ENCODE data around the gene CATSPERE. TPM values are rescaled to one million over a fixed set of nuclear protein-coding genes. Genes with fewer than 3 reads are reported as not detected.

Gene CATSPERE
- total RNA-seq, 1 donor: 1.1 TPM

DNA sequence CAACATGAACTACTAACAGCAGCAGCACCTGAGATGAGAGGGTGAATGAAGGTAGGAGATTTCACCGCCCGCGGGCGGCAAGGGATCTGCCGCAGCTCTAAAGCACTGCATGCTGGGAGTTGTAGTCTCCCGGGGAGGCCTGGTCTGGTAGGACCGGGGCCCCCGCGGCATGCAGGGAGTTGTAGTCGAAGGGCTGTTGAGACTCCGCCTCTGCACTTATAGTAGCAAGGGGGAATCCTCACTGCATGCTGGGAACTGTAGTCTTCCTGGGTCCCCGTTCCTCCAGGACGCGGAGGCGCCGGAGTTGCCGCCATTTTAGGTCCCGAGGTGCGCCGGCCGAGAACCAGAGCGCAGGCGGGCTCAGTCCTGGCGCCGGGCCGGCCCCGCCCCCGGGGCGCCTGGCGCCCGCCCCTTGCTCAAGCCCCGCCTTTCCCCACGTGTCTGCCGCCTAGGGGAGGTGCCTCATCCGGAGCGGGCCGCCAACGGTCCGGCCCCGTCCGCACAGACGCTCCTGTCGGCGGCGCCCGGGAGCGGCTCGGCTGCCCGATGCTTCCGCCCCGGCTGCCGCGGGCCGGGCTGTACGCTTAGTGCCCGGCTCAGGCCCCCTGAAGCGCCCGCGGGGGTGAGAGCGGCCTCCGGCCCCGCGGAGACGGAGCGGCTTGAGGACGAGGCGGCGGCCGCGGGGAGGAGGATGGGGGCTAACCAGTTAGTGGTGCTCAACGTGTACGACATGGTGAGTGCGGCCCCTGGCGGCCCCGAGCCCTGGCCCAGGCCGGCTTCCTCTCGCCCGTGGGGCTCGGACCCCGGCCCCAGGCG, 191.8 kb downstream of the CATSPERE start, which contains the start of gene DESI2:
TSS of gene DESI2 (plus strand) at position 504 of the 816 bp plus-strand sequence. CDS start at position 692, 188 bp downstream.
- TF ChIP-seq, protein P1, sequence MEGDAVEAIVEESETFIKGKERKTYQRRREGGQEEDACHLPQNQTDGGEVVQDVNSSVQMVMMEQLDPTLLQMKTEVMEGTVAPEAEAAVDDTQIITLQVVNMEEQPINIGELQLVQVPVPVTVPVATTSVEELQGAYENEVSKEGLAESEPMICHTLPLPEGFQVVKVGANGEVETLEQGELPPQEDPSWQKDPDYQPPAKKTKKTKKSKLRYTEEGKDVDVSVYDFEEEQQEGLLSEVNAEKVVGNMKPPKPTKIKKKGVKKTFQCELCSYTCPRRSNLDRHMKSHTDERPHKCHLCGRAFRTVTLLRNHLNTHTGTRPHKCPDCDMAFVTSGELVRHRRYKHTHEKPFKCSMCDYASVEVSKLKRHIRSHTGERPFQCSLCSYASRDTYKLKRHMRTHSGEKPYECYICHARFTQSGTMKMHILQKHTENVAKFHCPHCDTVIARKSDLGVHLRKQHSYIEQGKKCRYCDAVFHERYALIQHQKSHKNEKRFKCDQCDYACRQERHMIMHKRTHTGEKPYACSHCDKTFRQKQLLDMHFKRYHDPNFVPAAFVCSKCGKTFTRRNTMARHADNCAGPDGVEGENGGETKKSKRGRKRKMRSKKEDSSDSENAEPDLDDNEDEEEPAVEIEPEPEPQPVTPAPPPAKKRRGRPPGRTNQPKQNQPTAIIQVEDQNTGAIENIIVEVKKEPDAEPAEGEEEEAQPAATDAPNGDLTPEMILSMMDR (IDR thresholded peaks at IDR 0.05; ENCODE audit: insufficient read depth, low read length): peak; percentile 40
- DNase-seq (ENCODE audit: low read depth): peak; percentile 100
- H3K4me3 ChIP-seq (ENCODE audit: low read depth, low read length): peak within 1 kb of the TSS; percentile 92

DNA sequence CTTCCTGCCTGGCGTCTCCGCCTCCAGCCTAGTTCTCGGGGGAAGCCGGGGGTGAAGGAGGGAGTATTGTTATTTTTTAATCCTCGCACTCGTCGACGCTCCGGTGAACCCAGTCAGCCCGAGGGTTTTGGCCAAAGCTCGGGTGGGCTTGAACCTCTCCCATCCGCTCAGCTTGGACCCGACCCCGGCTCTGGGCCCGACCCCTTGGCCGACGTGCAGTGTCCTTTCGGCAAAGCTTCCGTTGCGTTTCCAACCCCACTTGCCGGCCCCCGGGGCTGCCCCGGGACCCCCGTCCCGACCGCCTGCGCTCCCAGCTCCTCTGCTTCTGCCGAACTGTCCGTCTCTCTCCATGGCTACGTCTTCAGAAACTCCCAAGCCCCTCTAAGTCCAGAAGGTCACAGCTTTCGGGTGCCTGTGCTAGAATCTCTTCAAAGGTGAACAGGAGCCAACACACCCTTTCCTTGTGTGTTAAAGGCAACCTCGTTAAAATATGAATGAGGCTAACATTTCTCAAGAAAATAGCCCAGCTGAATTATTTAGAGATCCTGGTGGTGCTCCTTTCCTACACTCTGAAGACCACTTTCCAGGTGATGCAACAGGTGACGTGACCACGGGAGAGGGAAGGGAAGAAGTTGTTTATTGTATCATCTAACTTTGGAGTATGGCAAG, 192.5 kb downstream of the CATSPERE start:
- DNase-seq (ENCODE audit: low read depth): peak; percentile 27
- TF ChIP-seq, protein P1 (IDR thresholded peaks at IDR 0.05; ENCODE audit: insufficient read depth, low read length): no peak
- peak overlapping the region; percentile 92 for H3K4me3 ChIP-seq (ENCODE audit: low read depth, low read length)

DNA sequence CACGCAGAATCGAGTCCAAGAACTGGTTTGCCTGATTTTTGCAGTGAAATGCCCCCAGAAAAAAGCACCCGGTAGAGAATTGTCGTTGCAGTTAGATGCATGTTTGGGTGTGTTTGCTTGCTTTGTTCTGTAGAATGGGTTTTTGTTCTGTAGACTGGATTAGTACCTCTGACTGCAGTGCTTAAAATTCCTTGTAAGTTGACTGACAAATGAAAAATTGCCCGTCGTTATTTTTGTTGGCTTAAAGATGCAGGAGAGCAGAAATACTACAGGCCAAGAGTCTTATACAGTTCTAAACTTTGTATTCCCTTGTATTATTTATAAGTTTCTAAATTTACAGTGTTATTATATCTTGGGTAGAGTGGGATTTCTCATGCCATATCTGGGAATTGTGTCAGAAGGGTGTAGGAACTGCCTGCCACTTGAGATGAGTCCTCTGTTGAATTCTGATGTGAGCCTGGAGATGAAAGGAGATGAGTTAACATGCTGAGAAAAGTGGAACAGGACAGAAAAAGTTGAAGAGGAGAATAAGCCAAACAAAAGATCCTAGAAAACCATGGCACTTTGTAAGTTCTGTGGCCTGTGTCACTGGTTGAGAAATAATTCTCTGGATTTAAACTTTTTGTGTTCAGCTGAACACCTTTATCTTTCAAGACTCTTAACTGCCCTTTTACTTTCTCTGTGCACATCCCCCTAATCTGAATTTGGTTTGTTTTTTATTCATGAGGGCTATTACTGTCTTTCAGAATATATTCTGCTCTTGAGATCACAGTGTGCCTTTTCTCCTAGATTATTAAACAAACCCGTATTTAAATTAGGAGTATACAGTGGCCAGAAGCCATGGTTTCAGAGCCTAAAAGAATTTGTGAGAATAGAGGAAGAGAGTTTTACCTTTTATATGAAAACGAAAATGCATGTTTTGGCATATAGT, 193.3 kb downstream of the CATSPERE start:
- DNase-seq (ENCODE audit: low read depth): no peak

DNA sequence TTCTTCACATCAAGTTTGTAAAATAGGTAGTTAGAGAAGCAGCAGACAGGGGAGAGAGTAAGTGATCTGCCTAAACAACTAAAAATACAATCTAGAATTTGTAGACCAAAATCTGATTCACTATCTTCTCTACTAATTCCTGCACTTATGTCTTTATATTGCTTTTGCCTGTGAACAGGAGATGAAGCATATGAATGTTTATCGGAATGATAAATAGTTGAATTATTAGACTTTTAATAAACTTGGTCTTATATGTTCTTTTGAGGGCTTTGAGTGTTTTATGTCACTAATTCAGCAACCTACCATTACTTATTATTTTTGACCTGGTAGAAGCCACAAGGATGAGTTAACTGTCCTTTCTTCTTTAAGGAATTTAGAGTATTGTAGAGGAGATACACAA, 194.1 kb downstream of the CATSPERE start:
- TF ChIP-seq, protein P1 (IDR thresholded peaks at IDR 0.05; ENCODE audit: insufficient read depth, low read length): no peak

More for the DNA sequence above, 193.3 kb downstream of the CATSPERE start:
- peak overlapping the region; percentile 92 for H3K4me3 ChIP-seq (ENCODE audit: low read depth, low read length)
- TF ChIP-seq, protein P1 (IDR thresholded peaks at IDR 0.05; ENCODE audit: insufficient read depth, low read length): no peak

DNA sequence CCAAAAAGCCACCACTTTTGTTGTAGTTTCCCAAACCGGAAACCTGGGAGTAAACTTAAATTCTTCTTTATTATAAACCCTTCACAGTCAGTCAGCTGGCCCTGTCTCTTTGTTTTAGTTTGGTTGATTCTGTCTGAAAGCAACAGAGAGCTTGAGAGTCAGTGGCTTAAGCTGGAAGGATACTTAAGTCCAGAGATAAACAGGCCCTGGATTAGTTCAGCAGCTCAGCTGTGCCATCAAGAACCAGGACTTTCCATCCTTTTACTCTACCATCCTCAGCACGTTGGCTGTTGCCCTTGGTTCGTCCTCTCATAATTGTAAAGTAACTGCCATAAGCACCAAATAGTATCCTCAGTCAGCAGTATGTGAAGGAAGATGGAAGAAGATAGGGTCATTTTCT, 196.3 kb downstream of the CATSPERE start:
- DNase-seq (ENCODE audit: low read depth): no peak
- TF ChIP-seq, protein P1 (IDR thresholded peaks at IDR 0.05; ENCODE audit: insufficient read depth, low read length): no peak
- H3K4me3 ChIP-seq (ENCODE audit: low read depth, low read length): no peak overlapping the region

More for the DNA sequence above, 194.1 kb downstream of the CATSPERE start:
- peak overlapping the region; percentile 92 for H3K4me3 ChIP-seq (ENCODE audit: low read depth, low read length)
- DNase-seq (ENCODE audit: low read depth): no peak

DNA sequence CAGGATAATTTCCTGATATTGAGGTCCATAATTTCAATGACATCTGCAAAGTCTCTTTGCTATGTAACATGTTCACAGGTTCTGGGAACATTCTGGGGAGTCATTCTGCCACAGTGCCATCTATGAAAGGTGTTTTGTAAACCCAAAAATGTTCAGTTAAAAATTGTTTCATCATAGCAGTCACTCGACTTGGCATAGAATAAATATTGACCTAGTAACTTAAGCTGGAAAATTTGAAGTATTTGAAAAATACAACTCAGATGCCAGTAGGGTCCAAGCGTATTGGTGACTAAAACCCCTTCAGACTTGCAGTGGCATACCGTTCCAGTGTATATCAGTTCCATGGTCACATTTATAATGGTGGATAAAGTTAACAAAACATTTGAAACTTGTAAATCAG, 198.6 kb downstream of the CATSPERE start:
- DNase-seq (ENCODE audit: low read depth): no peak
- TF ChIP-seq, protein P1 (IDR thresholded peaks at IDR 0.05; ENCODE audit: insufficient read depth, low read length): no peak
- H3K4me3 ChIP-seq (ENCODE audit: low read depth, low read length): no peak overlapping the region
